Measurements from ENCODE around the gene DKK3.
A peak's percentile ranks its signal among the peaks of the same experiment; 100 is the strongest.

Gene DKK3

DNA sequence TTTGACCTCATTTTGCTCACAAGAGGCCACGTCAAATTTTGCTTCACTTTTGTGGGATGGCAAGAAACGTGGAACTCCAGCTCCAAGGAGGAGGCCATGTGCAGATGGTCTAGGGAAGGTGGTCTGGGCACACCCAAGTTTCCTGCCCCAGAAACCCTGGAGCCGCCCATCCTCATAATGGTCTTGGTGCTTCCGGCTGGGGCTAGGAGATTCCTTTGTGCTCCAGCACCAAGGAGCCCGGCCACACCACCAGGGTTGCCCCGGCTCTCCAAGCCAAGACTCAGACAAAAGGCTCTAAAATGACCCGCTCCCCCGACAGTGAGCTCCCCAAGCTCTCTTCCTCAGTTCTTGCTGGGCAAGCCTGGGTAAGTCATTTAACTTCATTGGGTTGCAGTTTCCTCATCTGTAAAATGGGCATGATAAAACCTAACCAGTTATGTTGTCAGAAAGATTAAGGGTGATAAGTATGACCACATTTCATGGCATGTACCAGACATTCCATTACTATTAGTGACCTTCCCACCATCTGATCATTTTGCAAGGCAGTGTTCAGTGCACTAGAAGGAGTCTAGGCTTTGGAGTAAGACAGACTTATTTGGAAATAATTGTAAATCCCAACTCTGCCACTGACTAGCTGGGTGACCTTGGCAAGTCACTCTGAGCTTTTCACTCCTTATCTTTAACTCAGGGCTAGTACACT lies 23.3 kb downstream of the DKK3 start:
- ChIA-PET CTCF (no interaction called here), POLR2A (ENCODE audit: low non-redundant PET) (no interaction called here)
- TF ChIP-seq CTCF (conservative IDR thresholded peaks at IDR 0.05; ENCODE audit: low read depth), result no peak
- no peak for DNase-seq (ENCODE audit: low spot score)
- H3K27ac ChIP-seq, result peak overlapping the region; percentile 45; the same call in 1 of the 2 replicates

DNA sequence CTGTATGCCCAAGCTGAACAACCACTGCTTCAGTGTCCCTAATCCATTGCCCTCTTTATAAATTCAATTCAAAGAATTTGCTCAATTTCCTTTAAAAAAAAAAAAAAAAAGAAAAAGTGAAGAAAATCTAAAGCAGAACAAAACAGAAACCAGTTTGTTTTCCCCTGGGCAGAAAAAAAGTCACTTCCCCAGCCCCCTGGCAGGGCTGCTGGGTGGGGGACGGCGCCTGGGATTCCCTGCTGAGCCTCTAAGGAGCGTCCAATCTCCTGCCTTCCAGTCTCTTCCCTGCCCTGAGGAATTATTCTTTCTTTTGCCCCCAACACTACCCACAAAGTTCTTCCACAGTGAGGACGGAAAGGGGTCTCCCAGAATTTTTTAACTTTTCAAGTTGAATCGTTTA lies 23.9 kb downstream of the DKK3 start:
- no peak for DNase-seq (ENCODE audit: low spot score)
- no peak for TF ChIP-seq CTCF (conservative IDR thresholded peaks at IDR 0.05; ENCODE audit: low read depth)
- peak overlapping the region; percentile 45; the same call in 1 of the 2 replicates for H3K27ac ChIP-seq
- CTCF ChIA-PET, result no interaction called here
- POLR2A ChIA-PET (ENCODE audit: low non-redundant PET), result no interaction called here

DNA sequence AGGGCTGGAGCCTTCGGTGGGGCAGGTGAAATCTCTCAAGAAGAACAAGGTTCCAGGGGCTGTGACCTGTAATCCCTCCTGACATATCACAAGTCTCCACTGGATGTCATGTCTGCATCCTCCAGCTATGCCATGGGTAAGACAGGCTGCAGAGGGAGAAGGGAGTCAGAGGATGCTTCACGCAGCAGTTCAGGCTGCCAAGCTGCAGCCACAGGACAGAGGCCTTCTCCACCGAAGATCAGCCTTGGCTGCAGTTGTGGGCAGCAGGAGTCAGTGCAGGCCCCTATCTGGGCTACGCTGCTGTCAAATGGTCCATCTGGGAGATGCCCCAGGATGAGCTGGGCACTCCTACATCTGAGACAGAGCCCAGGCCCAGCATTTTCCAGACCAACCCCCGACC lies 25.0 kb downstream of the DKK3 start:
- no peak for TF ChIP-seq CTCF (conservative IDR thresholded peaks at IDR 0.05; ENCODE audit: low read depth)
- CTCF ChIA-PET, result interaction anchor here (0.6 kb wide), 2 partner anchors 9 to 129 kb away, joined by 3 read pairs; no protein-coding TSS in a partner anchor
- POLR2A ChIA-PET (ENCODE audit: low non-redundant PET), result no interaction called here
- H3K27ac ChIP-seq, result peak overlapping the region; percentile 55
- no peak for DNase-seq (ENCODE audit: low spot score)

DNA sequence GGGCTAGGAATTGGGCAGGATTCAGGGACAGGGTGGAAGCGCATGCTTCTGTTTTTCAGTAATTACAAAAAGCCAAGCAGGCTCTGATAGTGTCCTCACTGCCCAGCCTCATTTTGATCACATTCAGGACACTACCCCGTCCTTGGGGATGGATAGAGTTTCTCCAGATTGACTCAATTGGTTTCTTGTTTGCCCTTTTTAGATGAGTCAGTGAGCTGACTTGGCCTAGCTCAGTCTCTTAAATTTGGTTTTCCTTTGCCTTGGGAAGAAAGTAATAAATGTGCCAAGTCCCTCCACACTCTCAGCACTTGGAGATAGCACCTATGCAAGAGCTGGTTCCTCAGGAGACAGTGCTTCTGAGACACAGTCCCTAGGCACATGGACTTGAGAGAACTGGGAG lies 25.5 kb downstream of the DKK3 start:
- ChIA-PET CTCF (interaction anchor here (0.6 kb wide), 1 partner anchor 129 kb away, joined by 3 read pairs; no protein-coding TSS in a partner anchor), POLR2A (ENCODE audit: low non-redundant PET) (no interaction called here)
- DNase-seq (ENCODE audit: low spot score), result no peak
- H3K27ac ChIP-seq, result peak overlapping the region; percentile 99; the same call in 1 of the 2 replicates
- no peak for TF ChIP-seq CTCF (conservative IDR thresholded peaks at IDR 0.05; ENCODE audit: low read depth)

DNA sequence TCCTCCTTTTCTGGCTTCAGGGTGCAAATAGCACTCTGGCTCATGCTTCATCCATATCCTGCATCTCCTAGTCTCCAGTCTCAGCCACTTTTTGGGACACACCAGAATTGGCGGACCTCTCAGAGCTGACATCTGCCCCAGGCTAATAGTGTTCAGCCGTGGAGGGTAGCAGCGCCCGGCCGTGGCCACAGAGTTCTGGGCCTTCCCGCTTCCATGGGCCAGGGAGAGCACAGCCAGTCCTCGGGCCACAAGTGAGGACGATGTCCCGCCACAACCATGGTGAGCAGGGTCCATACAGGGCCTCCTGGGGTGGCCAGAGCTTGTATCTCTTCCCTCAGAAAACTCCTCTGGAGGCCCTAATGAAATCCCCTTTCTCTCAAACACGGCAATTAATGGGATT lies 26.0 kb downstream of the DKK3 start:
- DNase-seq (ENCODE audit: low spot score), result no peak
- no peak for TF ChIP-seq CTCF (conservative IDR thresholded peaks at IDR 0.05; ENCODE audit: low read depth)
- peak overlapping the region; percentile 99 for H3K27ac ChIP-seq
- ChIA-PET POLR2A (ENCODE audit: low non-redundant PET) (no interaction called here), CTCF (no interaction called here)

DNA sequence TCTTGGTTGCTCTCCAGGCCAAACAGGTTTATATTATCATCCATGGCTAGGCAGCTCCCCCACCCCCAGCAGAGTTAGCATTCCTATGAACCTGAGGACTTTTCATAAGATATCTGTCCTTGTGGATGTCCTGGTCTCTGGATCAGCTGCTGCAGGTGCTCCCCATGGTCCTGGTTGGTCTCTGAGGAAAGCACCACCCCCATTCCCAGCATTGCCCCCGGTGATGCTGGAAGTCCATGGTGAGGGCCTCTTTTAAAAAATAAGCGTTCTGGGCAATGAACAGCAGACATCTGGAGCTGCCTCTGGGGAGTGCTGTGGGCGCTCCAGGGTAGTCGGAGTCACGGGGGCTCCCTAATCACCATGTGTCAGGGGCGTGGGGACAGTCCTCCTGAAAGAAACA lies 26.6 kb downstream of the DKK3 start:
- DNase-seq (ENCODE audit: low spot score), result no peak
- ChIA-PET CTCF (interaction anchor here (0.6 kb wide), 1 partner anchor 54 kb away, joined by 3 read pairs; no protein-coding TSS in a partner anchor), POLR2A (ENCODE audit: low non-redundant PET) (no interaction called here)
- no peak for TF ChIP-seq CTCF (conservative IDR thresholded peaks at IDR 0.05; ENCODE audit: low read depth)
- peak overlapping the region; percentile 99 for H3K27ac ChIP-seq
